Measurements from ENCODE around the gene ACVRL1.

DNA sequence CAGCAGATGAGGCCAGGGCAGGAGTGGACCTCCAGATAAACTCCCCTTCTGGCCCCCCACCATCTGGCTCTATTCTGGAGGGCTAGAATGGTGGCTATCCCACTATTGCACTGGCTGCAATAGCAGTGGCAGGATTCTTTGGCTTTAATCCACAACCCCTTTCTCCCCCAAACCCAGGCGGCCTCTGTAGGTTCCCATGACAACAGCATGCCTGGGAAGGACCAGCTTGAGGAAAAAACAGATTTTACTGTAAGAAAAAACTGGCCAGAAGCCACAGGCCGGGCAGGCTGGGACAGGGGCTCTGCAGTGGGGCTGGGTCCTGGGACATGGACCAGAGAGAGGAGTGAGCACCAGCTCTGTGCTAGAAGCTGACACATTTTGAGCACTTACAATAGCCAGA lies 30.6 kb downstream of the ACVRL1 start:
- TF ChIP-seq GATA3 (IDR thresholded peaks at IDR 0.05; ENCODE audit: low read depth, low read length) = no peak
- no peak for TF ChIP-seq GATA2 (IDR thresholded peaks at IDR 0.05; ENCODE audit: low read depth, low read length)

Measured in SH-SY5Y (cell line).